Left ventricle myocardium inferior (tissue), 1 donor: ENCODE data around the gene CCDC174. TPM values are rescaled to one million over a fixed set of nuclear protein-coding genes. Genes with fewer than 3 reads are reported as not detected.

Experiments
- DNase-seq: peaks from one replicate; pipeline ENCODE4 v3.0.0-alpha.2; 2020
- H3K27ac ChIP-seq: fragments of 200-600 bp; replicated peaks from 2 replicates; pipeline ENCODE4 v1.8.0; 2021
- H3K27me3 ChIP-seq: fragments of 200-600 bp; 2 replicates; pipeline ENCODE4 v1.8.0; 2021; ENCODE audit warnings: low read depth
- H3K36me3 ChIP-seq: fragments of 200-600 bp; 2 replicates; pipeline ENCODE4 v1.8.0; 2021
- H3K4me1 ChIP-seq: fragments of 200-600 bp; 2 replicates; pipeline ENCODE4 v1.8.0; 2021
- H3K4me3 ChIP-seq: fragments of 200-600 bp; 2 replicates; pipeline ENCODE4 v1.8.0; 2021; ENCODE audit warnings: mild to moderate bottlenecking, moderate library complexity
- H3K9me3 ChIP-seq: fragments of 200-600 bp; replicated peaks from 2 replicates; pipeline ENCODE4 v1.8.0; 2021
- CTCF ChIP-seq: fragments of 200-600 bp; IDR thresholded peaks from 2 replicates; pipeline ENCODE4 v1.8.0; 2021; ENCODE audit warnings: antibody characterized with exemption, mild to moderate bottlenecking, borderline replicate concordance
- intact Hi-C: fragments of 100-400 bp; cut with micrococcal nuclease; formaldehyde crosslinking; loops from one replicate; pipeline ENCODE4 v1.11.0; 2022
- total RNA-seq: library from RNA; stranded (reverse); fragmentation: NEBNext Ultra II Directional; extraction: Animal tissue kit (Norgen Biotek cat#: 25700); gene quantifications from one replicate; pipeline ENCODE4 v1.2.1, GENCODE V29; 2021
- donor health status: DM: no; HTN: yes; CAD: no; lungs with severe emphysema.

Gene CCDC174
- total RNA-seq, 1 donor from 2014 or later: 11.9 TPM

DNA sequence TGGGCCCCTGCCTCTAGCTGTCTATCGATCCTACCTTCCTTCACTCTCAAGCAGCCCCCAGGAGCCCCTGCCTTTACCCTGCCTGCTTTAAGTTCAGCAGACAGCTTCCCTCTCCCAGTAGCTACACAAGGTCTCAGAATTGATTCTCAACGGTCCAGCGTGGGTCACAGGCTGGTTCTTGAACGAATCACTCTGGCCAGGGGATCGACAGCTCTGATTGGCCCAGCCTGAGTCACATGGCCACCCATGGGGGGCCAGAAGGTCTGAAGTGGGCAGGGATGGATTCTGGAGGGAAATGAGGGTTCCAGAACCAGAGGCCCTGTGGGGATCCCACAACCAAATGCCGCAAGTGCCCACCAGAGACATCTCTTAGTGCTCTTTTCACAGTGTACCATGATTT is 23.7 kb upstream of the CCDC174 start:
- H3K9me3 ChIP-seq: peaks cover 8% of the 10 kb centered on the region
- no peaks in the 10 kb centered on the region for H3K36me3 ChIP-seq
- H3K27me3 ChIP-seq: peaks cover 7% of the 10 kb centered on the region
- TF ChIP-seq CTCF: no peak
- intact Hi-C loops: no loop called here
- DNase-seq: no peak
- peaks cover 12% of the 10 kb centered on the region for H3K4me1 ChIP-seq
- no peak overlapping the region for H3K4me3 ChIP-seq
- no peak overlapping the region for H3K27ac ChIP-seq

- H3K27me3 ChIP-seq: peaks cover 7% of the 10 kb centered on the region
- no peak for DNase-seq
- no peak overlapping the region for H3K4me3 ChIP-seq
- H3K36me3 ChIP-seq: no peaks in the 10 kb centered on the region
- intact Hi-C loops: no loop called here
- peaks cover 9% of the 10 kb centered on the region for H3K4me1 ChIP-seq
- no peak for TF ChIP-seq CTCF
- H3K27ac ChIP-seq: no peak overlapping the region
- H3K9me3 ChIP-seq: peaks cover 8% of the 10 kb centered on the region
Observed at GRCh38 chr3:14628406-14628805, 23.2 kb upstream of the CCDC174 start.

- no peaks in the 10 kb centered on the region for H3K4me1 ChIP-seq
- TF ChIP-seq CTCF: no peak
- H3K4me3 ChIP-seq: no peak overlapping the region
- peaks cover 8% of the 10 kb centered on the region for H3K9me3 ChIP-seq
- H3K27me3 ChIP-seq: peaks cover 15% of the 10 kb centered on the region
- DNase-seq: no peak
- H3K27ac ChIP-seq: no peak overlapping the region
- intact Hi-C loops: no loop called here
- no peaks in the 10 kb centered on the region for H3K36me3 ChIP-seq
Observed at GRCh38 chr3:14630404-14631100, 21.0 kb upstream of the CCDC174 start.

DNA sequence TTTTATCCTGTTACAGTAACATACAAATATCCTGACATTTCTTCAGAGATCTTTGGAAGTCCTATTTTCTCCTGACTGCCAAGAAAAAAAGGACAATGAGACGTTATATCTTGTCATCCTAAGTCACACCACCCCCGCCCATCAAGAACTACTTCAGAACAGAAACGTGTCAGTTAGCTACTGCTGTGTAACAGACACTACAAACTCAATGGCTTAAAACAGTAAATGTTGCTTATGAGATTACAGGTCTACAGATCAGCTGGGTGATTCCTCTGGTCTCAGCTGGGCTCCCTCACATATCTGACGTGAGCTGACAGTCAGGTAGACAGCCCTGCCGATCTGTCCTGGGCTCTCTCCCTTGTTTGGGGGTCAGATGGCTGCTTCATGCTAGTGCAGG is 20.5 kb upstream of the CCDC174 start:
- no peak for DNase-seq
- H3K9me3 ChIP-seq: peaks cover 8% of the 10 kb centered on the region
- intact Hi-C loops: no loop called here
- no peaks in the 10 kb centered on the region for H3K4me1 ChIP-seq
- H3K27me3 ChIP-seq: peaks cover 21% of the 10 kb centered on the region
- H3K36me3 ChIP-seq: no peaks in the 10 kb centered on the region
- no peak overlapping the region for H3K27ac ChIP-seq
- H3K4me3 ChIP-seq: no peak overlapping the region
- TF ChIP-seq CTCF: no peak

GRCh38 chr3:14631687-14632441 is 19.7 kb upstream of the CCDC174 start:
- TF ChIP-seq CTCF: no peak
- H3K9me3 ChIP-seq: peaks cover 8% of the 10 kb centered on the region
- no peak for DNase-seq
- no peaks in the 10 kb centered on the region for H3K4me1 ChIP-seq
- no peak overlapping the region for H3K4me3 ChIP-seq
- H3K27ac ChIP-seq: no peak overlapping the region
- no peaks in the 10 kb centered on the region for H3K36me3 ChIP-seq
- intact Hi-C loops: no loop called here
- H3K27me3 ChIP-seq: peaks cover 28% of the 10 kb centered on the region
